Middle frontal gyrus (tissue), 1 donor: ENCODE data around the gene RAD51D.
"Not testable (repeated sequence)": the region's sequence is repeated elsewhere in the genome, so short reads cannot be mapped to it uniquely, and the experiment has no call there.

Source experiments
- DNase-seq: peaks from one replicate; pipeline ENCODE4 v3.0.0-alpha.2; 2015; ENCODE audit warnings: low spot score; ENCODE audit errors: extremely low spot score

The RAD51D gene

GRCh38 chr17:35119370-35120165, at the start of gene RAD51D:
TSS of gene RAD51D (minus strand) at chr17:35119860. CDS start at chr17:35119613, 247 bp downstream.
- peak; percentile 59 for DNase-seq

GRCh38 chr17:35167666-35168065, 48.0 kb upstream of the RAD51D start:
- no peak for DNase-seq

- DNase-seq = no peak
Observed at GRCh38 chr17:35167046-35167445, 47.4 kb upstream of the RAD51D start.

GRCh38 chr17:35166526-35166925, 46.9 kb upstream of the RAD51D start:
- no peak for DNase-seq

GRCh38 chr17:35164716-35165115, 45.1 kb upstream of the RAD51D start:
- no peak for DNase-seq

GRCh38 chr17:35163886-35164285, 44.2 kb upstream of the RAD51D start:
- no peak for DNase-seq

GRCh38 chr17:35162755-35163154, 43.1 kb upstream of the RAD51D start:
- DNase-seq = no peak

- no peak for DNase-seq
Observed at GRCh38 chr17:35161281-35161761, 41.7 kb upstream of the RAD51D start.

GRCh38 chr17:35160354-35161201, 40.9 kb upstream of the RAD51D start:
- no peak for DNase-seq

GRCh38 chr17:35159940-35160339, 40.3 kb upstream of the RAD51D start:
- no peak for DNase-seq

GRCh38 chr17:35155246-35155645, 35.6 kb upstream of the RAD51D start:
- no peak for DNase-seq

GRCh38 chr17:35154196-35155165, 34.8 kb upstream of the RAD51D start:
- DNase-seq = no peak

- DNase-seq = no peak
Observed at GRCh38 chr17:35152421-35153140, 32.9 kb upstream of the RAD51D start.

- DNase-seq = not testable (repeated sequence)
Observed at GRCh38 chr17:35151080-35151479, 31.4 kb upstream of the RAD51D start.

- no peak for DNase-seq
Observed at GRCh38 chr17:35149941-35150340, 30.3 kb upstream of the RAD51D start.

GRCh38 chr17:35148144-35148543, 28.5 kb upstream of the RAD51D start:
- no peak for DNase-seq

GRCh38 chr17:35147375-35147905, 27.8 kb upstream of the RAD51D start, which contains the start of gene UNC45B:
TSS of gene UNC45B (plus strand) at chr17:35147817. CDS start at chr17:35148264, 447 bp downstream.
- DNase-seq = no peak

- DNase-seq = no peak
Observed at GRCh38 chr17:35146214-35146833, 26.7 kb upstream of the RAD51D start.

GRCh38 chr17:35144840-35145239, 25.2 kb upstream of the RAD51D start:
- no peak for DNase-seq

GRCh38 chr17:35142467-35142796, 22.8 kb upstream of the RAD51D start:
- DNase-seq = no peak
